Mammary epithelial cell (primary cell): ENCODE data around the gene FAT4.

ENCODE experiments used
- CTCF ChIP-seq, 2 donors: IDR thresholded peaks in 1 of 2; conservative IDR thresholded peaks in 1 of 2; 2 replicates each; pipeline ENCODE4 v1.5.1; 2011 to 2012; ENCODE audit warnings: inconsistent platforms in 2 of 2, low read length in 2 of 2, mild to moderate bottlenecking in 2 of 2, control low read depth in 1 of 2, low read depth in 1 of 2; ENCODE audit not compliant: insufficient read depth in 1 of 2; ENCODE audit errors: extremely low read depth in 1 of 2
- EZH2 ChIP-seq: IDR thresholded peaks from 2 replicates; pipeline ENCODE4 v1.6.1; 2012; ENCODE audit warnings: low read length, inconsistent platforms, borderline replicate concordance

GRCh38 chr4:125313989-125314667 lies 627 bp upstream of the FAT4 start:
- TF ChIP-seq CTCF (conservative IDR thresholded peaks at IDR 0.05 in 1 of 2, IDR thresholded peaks at IDR 0.05 in 1 of 2; ENCODE audit: extremely low read depth in 1 of 2, insufficient read depth in 1 of 2, low read depth in 1 of 2, low read length in 2 of 2) (no peak), EZH2 (no peak)
